Fibroblast of the aortic adventitia (primary cell): ENCODE data around the gene RNF144A. TPM values are rescaled to one million over a fixed set of nuclear protein-coding genes. Genes with fewer than 3 reads are reported as not detected.

ENCODE experiments used
- DNase-seq: peaks from one replicate; pipeline ENCODE4 v3.0.0-alpha.2; 2010; ENCODE audit warnings: low read depth
- H3K4me3 ChIP-seq: 2 replicates; pipeline ENCODE4 v1.5.1; 2011; ENCODE audit warnings: low read depth, mild to moderate bottlenecking, control low read depth, low read length, moderate library complexity
- CTCF ChIP-seq: IDR thresholded peaks from 2 replicates; pipeline ENCODE4 v1.5.1; 2011; ENCODE audit warnings: mild to moderate bottlenecking, low read length, control low read depth, inconsistent platforms; ENCODE audit not compliant: insufficient read depth
- total RNA-seq: library from RNA; depleted of rRNA; stranded (reverse); fragments of >200 nt; gene quantifications from 2 replicates; pipeline ENCODE4 v1.2.3, GENCODE V29; 2012; ENCODE audit warnings: low replicate concordance

Gene RNF144A
- total RNA-seq, 1 donor = 10.8 TPM

- no peak overlapping the region for H3K4me3 ChIP-seq
- DNase-seq = no peak
- no peak for TF ChIP-seq CTCF
These were observed 28.0 kb downstream of the RNF144A start for GRCh38 chr2:6945087-6945813.

- no peak overlapping the region for H3K4me3 ChIP-seq
- DNase-seq = no peak
- no peak for TF ChIP-seq CTCF
These were observed 28.6 kb downstream of the RNF144A start for GRCh38 chr2:6945821-6946220.

- TF ChIP-seq CTCF = no peak
- DNase-seq = peak; percentile 68
- no peak overlapping the region for H3K4me3 ChIP-seq
These were observed 29.5 kb downstream of the RNF144A start for GRCh38 chr2:6946722-6947121.

- TF ChIP-seq CTCF = no peak
- DNase-seq = no peak
- no peak overlapping the region for H3K4me3 ChIP-seq
These were observed 30.9 kb downstream of the RNF144A start for GRCh38 chr2:6947929-6948676.

GRCh38 chr2:6948677-6949351 is 31.6 kb downstream of the RNF144A start:
- no peak overlapping the region for H3K4me3 ChIP-seq
- no peak for DNase-seq
- no peak for TF ChIP-seq CTCF

- TF ChIP-seq CTCF = no peak
- no peak overlapping the region for H3K4me3 ChIP-seq
These were observed 33.8 kb downstream of the RNF144A start for GRCh38 chr2:6951046-6951445.

More at GRCh38 chr2:6951046-6951445, 33.8 kb downstream of the RNF144A start:
- DNase-seq = no peak
